Measurements from ENCODE around the gene EHBP1.

DNA sequence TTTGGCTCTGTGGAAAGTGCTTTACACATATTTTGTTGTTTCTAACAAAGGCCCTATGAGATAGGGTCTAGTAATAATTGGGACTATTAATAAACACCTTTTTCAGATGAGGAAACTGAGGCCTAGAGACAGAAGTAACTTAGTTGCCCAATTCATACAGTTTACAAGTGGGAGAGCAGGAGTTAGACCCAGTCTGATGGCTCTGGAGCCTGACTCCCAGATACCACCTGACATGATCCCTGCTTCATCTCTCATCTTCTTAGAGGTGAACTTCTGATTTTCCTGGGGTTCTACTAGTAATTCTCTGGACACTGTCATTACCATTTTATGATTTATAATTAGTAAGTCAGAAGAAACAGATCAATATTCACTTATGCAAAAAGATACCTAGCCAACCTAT is 296.1 kb downstream of the EHBP1 start:
- TF ChIP-seq CTCF (IDR thresholded peaks at IDR 0.05), result no peak
- TF ChIP-seq NFIC (IDR thresholded peaks at IDR 0.05; ENCODE audit: borderline replicate concordance), result no peak
- TF ChIP-seq GABPA (IDR thresholded peaks at IDR 0.05; ENCODE audit: low read depth), result no peak
- TF ChIP-seq RAD21 (IDR thresholded peaks at IDR 0.05; ENCODE audit: low read length), result no peak
- TF ChIP-seq MXI1 (IDR thresholded peaks at IDR 0.05; ENCODE audit: low read depth, low read length), result no peak
- TF ChIP-seq, protein P1, sequence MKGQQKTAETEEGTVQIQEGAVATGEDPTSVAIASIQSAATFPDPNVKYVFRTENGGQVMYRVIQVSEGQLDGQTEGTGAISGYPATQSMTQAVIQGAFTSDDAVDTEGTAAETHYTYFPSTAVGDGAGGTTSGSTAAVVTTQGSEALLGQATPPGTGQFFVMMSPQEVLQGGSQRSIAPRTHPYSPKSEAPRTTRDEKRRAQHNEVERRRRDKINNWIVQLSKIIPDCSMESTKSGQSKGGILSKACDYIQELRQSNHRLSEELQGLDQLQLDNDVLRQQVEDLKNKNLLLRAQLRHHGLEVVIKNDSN (IDR thresholded peaks at IDR 0.05; ENCODE audit: borderline replicate concordance, low read depth), result no peak
- no peak for TF ChIP-seq GATA2 (CRISPR knock-in tag; IDR thresholded peaks at IDR 0.05)
- no peak for TF ChIP-seq CHD2 (IDR thresholded peaks at IDR 0.05; ENCODE audit: low read length, partially characterized antibody)
- TF ChIP-seq REST (IDR thresholded peaks at IDR 0.05; ENCODE audit: low read depth, low read length), result no peak
- TF ChIP-seq RCOR1 (IDR thresholded peaks at IDR 0.05; ENCODE audit: low read length), result no peak
- TF ChIP-seq, protein P2, sequence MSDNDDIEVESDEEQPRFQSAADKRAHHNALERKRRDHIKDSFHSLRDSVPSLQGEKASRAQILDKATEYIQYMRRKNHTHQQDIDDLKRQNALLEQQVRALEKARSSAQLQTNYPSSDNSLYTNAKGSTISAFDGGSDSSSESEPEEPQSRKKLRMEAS (IDR thresholded peaks at IDR 0.05; ENCODE audit: low read depth), result no peak
- TF ChIP-seq POLR2AphosphoS5 (IDR thresholded peaks at IDR 0.05; ENCODE audit: low read depth, low read length), result no peak
